LoVo (cell line): ENCODE data around the gene TM6SF1.
"Not testable (repeated sequence)": the region's sequence is repeated elsewhere in the genome, so short reads cannot be mapped to it uniquely, and the experiment has no call there.

Experiments used
- DNase-seq: peaks from one replicate; pipeline ENCODE4 v3.0.0-alpha.2; 2016; ENCODE audit warnings: low spot score

Gene TM6SF1

DNA sequence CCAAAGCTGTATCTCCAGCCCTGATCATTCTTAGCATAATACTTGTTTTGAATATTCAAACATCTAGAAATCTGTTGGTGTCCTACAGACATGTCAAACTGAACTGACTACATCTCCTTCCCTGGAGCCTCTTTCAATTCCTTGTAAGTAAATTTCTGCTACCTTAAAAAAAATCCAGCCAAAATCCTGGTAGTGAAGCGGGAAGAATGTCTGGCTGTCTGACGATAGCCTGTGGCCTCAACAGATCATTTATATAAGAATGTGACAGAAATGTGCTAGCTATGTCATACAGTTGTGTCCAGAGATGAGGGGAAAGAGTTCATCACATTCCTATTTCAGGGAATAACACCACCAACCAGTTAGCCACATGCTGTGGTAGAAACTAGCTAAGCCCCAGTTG is 18.6 kb upstream of the TM6SF1 start:
- DNase-seq: no peak

DNA sequence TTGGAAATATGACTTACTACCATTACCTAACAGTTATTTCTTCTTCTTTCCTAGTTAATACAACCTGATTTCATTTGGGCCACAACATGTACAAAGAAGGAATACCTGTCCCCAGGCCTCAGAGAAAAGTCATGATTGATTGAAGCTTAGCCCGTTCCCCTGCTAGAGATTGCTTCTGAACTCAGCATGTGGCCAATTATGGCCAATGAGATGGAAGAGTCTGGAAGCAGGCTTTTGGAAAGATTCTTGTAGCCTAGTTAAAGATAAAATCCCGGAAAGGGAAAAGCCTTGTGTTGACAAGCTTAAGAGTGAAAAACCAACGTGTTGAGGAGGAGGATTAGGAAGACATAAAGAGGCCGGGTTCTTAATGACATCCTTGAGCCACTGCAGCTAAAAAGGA is 17.0 kb upstream of the TM6SF1 start:
- DNase-seq: no peak

DNA sequence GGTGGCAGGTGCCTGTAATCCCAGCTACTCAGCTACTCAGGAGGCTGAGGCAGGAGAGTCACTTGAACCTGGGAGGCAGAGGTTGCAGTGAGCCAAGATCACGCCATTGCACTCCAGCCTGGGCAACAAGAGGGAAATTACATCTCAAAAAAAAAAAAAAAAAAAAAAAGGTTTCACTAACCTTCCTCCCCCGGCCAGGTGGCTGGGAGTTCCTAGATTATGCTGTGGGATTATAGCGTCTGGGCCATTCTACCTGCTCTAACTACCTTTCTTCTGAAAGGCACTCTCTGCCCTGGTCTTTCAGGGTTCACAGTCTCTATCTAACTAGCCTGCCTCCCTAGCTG is 15.5 kb upstream of the TM6SF1 start:
- not testable (repeated sequence) for DNase-seq

DNA sequence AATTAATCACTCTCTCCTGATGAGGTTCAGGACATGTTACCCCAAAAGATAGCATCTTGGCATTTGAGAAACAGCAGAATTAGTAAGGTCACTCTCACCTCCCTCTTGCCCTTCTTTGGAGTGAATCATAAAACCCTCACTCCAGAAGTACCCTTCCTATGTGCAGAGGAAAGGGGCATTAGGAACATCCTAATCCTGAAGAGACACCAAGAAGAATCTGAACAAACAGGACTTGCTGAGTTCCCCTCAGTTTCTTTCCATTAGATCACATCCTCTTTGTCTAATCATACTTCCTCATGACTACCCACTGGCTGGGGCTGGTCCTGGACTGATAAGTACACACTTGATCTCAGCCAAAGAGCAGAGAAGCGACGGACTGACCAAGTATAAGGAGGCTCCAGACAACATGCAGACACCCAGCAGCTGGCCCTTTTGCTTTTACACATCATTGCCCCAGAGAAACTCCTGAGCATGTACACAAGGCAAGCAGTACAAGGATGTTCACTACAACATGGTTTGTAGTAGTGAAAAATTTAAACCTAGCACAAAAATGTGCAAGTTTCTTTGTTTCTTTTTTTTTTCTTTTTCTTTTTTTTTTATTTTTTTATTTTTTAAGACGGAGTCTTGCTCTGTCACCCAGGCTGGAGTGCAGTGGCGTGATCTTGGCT is 15.0 kb upstream of the TM6SF1 start:
- DNase-seq: no peak

DNA sequence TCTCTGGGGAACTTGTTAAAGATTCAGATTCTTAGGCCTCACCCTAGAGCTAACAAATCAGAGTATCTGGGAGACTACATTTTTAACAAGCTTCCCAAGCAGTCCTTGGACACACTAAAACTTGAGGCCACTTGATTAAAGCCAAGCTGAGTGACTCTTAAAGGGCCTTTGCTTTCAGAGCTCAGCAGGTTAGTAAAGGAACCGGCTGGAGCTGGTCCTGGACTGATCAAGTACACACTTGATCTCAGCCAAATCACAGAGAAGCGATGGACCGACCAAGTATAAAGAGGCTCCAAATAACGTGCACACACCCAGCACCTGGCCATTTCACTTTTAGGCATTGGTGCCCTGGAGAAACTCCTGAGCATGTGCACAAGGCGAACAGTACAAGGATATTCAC is 12.9 kb upstream of the TM6SF1 start:
- DNase-seq: no peak

DNA sequence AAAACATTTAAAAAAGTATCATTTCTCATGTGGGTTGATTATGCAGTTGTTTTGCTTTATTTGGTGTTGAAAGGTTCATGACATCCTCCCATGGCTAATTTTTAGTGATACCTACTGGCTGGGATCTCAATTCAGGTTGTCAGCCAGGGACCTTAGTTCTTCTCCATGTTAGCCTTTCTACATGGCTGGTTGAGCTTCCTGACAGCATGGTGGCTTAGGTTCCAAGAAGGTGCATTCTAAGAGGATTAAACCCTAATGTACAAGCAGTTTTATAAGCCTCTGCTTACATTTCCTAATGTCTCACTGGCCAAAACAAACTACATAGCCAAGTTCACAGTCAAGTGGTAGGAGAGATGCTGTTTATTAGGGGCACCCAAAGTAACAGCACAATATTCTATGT is 9.4 kb upstream of the TM6SF1 start:
- no peak for DNase-seq

DNA sequence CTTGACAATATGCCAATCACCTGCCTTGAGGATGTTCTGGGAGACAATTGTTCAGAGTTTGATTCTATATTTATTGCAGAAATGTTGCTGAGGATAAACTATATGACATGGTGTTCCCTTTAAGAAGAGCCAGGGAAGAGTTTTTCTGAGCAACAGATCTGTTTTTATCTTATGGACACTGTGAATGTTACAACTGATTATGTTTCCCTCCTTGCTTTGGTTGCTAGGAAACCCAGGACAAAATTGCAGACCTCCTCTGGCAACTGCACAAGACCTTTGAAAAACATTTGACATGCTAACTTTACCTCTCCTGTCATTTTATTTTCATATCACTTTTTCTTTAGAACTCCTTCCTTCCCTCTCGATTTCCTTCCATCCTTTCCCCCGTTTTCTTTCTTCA is 8.2 kb upstream of the TM6SF1 start:
- no peak for DNase-seq

DNA sequence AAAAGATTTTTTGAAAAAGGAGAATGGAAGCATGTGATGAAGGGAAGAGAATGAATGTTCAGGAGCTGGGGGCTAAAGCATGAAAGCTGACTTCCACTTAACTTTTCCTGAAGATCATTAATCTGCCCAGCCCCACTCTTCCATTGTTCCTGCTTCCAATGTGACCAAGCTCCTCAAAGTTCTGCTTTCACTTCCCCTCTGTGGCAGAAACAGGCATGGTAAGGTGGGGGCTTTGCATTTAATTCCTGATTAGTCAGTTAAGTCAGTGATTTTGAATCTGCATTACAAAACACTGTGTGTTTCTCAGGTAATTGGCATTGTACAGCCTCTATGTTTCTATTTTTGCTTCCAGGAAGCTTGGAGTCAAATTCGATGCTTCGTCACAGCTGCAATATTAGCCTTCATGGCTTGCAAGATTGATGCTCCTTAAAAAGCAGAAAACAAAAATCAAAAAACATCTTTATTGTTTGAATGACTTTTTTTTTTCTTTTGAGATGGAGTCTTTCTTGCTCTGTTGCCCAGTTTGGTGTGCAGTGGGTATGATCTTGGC is 7.3 kb upstream of the TM6SF1 start:
- DNase-seq: no peak

DNA sequence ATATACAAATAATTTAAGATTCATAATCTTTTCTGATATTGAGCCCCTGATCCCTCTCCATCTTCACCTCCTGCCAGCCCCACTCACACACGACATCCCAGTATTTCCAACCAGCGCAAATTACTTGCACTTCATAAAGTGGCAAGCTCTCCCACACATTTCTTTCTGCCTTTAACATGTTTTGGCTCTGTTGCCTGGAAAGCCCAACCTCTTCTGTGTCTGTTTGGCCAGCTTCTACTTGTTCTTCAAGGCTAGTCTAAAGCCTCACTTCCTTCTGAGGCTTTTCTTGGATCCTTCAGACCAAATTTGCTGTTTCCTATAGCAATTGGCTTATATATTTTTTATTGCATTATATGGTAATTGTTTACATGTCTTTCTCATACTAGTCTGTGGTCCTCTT is 5.1 kb upstream of the TM6SF1 start:
- no peak for DNase-seq

DNA sequence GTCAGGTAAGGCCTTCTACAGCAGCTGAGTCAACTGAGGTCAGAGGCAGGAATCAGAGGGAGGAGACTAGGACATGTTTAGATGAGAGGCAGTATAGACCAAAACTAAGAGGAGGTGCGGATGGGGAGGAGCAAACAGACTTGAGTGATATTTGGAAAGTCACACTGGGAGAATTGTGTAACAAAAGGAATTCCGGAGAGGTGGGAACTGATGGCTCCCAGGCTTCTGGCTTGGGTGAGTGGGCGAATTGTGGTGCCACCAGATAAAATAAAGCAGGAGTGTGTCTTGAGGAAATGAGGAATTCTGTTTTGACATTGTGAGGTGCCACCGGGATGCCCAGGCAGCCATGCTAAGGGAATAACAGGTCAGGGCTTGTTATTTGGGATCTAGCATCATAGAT is 3.3 kb upstream of the TM6SF1 start:
- no peak for DNase-seq

DNA sequence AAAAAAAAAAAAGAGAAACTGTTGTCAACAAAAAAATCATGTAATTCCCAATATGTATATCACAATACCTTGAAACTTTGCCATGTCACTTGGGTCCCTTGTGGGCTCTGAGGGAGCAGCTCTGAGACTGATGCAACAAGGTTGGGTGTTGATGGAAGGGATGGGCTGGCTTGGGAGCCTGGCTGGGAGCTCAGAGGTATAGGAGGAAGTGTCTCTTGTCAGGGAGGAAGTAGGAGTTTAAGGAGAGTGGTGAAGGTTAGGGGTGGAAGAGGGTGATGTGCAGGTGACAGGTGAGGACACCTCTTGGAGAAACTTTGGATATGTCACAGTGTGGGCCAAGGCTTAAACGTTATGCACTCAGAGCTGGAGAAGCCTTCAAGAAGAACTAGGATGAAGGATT is 2.0 kb upstream of the TM6SF1 start:
- no peak for DNase-seq

DNA sequence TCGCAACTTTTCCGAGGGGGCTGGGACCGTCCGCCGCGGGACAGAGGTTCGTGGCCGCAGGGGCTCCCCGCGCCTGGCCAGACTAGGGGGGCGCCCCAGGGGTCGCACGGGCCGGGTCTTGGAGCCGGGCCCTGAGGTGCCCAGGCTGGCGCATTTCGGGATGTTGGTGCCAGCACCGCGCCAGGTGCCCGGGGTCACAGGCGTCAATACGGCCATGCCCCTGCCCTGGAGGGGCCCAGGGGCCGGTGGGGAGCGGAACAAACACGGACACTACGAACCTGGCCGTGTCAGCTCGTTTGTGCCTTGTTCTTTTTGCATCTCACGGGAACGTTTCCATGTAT is 366 bp downstream of the TM6SF1 start:
- DNase-seq: no peak

DNA sequence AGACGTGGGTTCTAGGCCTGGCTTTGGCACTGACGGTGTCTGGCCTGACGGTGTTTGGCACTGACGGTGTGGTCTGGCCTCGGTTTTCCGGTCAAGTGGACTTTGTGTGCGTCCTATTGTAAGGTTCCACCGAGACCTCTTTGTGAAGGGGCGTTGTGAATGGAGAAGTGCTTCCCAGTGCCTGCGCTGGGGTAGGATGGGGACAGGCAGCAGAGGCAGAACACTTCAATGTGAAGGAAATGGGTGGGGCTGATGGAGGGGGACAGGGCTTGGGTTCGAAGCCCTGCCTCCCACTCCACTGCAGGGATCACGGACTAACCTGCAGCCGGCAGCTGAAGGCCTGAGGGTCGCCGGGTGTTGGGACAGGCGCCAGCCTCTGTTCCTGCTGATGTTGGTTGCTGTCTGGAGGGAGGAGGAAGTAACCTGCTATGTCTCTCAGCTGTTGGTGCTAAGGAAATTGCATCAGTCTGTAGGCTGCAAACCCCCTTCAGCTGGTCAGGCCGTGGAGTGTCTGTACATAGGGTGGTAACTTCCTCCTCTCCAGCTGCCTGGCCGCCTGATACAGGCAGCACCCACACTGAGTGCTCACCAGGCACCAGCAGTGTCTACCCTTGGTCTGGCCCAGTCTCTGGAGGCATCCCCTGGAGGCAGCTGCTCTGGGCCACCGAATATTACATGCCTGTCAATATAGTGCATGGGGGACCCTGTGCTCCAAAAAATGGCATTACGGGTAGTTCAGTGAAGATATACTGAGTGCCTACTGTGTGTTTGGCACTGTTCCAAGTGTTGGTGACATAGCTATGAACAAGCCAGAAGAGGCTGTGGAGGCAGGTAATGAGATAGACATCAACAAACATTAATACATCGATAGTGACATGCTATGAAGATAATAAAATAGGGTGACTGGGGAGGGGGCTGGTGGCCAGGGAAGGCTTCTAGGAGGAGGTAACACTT is 1.1 kb downstream of the TM6SF1 start:
- no peak for DNase-seq

DNA sequence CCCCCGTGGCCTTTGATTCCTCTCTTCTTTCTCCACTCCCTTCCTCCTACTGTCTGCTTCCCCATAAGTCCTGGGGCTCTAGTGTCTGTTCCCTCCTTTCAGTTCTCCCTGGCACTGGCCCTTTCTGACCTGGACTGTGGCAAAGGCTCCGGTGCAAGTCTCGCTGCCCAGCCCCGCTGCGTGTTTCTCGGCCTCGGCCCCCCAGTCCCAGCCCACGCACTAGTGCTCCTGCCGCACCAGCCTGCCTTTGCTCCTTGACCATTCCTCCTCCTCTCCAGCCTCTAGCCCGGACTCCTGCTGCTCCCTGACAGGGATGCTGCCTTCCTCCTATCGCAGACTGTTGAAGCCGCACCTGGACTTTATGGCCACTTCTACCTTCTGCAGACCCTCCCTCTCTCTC is 2.1 kb downstream of the TM6SF1 start:
- no peak for DNase-seq

DNA sequence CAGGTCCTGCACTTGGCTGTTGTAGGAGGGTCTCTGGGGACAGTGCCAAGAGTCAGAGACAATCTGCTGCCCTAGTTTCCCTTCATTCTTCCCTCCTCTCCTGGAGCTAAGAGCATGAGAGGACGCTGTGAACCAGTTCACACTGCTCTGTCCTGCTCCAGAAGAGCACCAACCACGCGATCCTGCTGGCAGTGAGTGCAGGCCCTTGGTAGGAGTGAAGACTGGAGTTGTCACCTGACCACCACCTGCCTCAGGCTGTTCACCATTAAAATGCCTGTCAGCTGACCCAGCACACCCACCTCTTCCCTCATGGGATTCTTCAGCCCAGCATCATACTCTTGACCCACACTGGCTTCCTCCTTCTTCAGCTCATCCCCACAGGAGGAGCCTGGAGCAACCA is 2.9 kb downstream of the TM6SF1 start:
- DNase-seq: no peak

DNA sequence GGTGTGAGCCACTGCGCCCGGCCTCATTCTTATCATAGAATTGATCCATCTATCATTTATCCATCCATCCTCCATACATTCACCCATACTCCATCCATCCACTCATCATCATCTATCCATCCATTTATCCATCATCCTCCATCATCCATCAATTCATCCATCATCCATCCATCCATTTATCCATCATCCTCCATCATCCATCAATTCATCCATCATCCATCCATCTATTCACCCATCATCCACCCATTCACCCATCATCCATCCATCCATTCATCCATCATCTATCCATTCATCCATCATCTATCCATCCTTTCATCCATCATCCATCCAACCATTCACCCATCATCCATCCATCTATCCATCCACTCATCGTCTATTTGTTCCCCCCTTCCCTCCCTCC is 3.7 kb downstream of the TM6SF1 start:
- no peak for DNase-seq

DNA sequence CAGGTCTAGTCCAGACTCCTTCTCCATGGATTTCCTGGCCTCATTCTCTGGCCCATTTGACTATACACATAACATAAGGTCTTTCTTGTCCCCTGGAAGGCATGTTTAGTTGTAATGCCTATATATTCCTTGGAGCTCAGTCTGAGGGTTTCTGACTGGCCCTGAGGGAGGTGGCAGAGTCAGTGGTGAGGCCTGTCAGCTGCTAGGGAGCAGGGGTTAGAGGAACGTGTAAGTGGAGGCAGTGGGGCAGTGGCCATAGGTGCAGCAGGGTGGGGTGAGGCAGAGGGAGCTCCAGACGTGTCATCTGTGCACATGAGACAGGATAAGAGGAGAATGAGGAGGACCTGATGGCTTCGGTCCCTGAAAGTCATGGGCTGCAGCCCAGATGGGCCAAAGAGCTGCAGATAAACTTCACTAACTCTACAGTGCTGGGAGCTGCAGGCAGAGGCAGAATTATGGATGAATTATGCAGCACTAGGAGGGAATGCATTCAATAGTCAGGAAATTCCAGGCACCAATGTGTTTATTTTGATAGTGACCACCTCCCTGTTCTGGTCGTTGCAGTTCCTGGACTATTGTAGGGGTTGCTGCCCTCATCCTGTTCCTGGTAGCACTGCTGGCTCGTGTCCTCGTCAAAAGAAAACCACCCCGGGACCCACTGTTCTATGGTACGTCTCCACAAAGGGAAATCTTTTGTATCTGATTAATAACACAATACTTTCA is 4.9 kb downstream of the TM6SF1 start:
- no peak for DNase-seq

DNA sequence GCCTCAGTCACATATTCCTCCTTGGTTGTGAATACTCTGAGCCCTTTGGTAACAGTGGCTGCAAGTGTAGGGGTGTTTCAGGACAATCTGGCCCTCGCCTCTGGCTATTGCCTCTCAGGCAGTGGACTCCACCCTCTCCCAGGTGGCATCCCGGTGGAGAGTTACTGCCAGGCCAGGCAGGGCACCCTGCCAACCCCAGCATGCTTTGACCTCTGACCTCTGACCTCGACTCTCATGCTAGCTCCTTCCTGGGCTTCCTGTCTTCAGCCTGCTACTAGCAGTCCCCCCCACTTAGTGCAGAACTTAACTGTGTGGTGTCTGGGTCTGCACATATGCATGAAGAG is 5.5 kb downstream of the TM6SF1 start:
- DNase-seq: no peak

DNA sequence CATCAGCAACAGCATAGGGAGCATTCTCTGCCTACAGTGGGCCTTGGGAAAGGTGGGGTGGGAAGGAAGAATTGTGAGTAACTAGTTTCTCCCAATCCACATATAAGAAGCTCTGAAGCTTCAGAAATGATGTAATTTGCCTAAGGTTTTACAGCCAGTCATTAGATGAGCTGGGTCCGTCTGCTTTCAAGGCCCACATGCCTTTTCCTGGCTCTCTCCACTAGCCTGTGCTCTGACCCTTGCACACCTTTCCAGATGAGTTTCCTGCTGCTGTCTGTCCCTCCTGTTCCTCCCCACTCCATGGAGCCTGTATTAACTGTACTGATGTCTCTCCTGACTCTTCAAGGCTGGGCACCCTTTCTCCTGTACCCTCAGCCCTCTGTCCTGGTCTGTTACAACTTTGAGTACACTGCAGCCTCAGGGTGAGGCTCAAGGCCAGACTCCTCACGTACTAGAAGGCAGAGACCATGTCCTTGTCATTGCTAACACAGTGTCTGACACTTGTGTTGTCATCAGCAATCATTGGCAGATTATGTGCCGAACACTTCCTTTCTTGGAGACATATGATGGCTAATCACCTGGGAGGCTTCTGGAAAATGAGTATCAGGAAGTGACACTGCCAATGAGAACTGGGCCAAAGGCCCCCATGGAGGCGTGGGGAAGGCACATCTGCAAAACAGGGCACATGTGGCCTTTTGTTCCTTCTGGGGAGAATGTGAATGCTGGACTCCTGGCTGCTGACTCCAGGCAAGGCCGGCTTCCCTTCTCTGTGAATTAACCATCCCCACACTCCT is 6.6 kb downstream of the TM6SF1 start:
- DNase-seq: no peak

DNA sequence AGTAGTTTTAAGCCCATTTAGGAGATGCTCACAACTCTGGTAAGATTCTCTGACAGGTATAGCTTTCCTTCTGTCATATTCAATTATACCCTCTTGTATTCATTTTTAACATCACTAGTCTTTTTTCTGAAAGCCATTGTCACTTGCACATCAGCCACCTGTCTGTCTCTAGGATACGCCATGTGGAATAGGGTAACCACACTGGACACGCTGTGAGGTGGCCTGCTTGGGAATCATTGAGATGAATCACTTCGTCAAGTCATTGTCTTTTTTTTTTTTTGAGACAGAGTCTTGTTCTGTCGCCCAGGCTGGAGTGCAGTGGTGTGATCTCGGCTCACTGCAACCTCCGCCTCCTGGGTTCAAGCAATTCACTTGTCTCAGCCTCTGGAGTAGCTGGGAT is 7.4 kb downstream of the TM6SF1 start:
- DNase-seq: no peak

DNA sequence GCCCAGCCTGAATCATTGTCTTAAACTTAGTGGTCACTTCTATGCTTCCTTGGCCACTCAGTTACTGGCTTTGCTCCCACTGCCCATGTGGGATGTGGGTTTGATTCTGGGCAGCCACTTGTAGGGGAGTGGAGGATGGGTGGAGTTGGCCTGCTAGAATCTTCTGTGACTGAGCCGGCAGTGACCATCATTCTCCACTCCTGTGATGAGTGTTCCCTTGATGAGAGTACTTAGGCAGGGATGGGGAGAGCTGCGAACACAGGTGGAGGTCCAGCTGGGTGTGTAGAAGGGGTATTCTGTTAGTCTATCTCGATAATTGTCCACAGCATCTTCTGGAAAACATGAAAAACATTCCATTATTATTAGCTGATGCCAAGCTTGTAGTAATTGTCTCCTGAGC is 8.0 kb downstream of the TM6SF1 start:
- no peak for DNase-seq
